IPS-NIHi11 (cell line): ENCODE results near the gene CNTNAP2.
"Not testable (repeated sequence)": the region's sequence is repeated elsewhere in the genome, so short reads cannot be mapped to it uniquely, and the experiment has no call there.

Source experiments
- DNase-seq: peaks from one replicate; pipeline ENCODE4 v3.0.0; 2012; ENCODE audit warnings: mixed read lengths, low spot score

The CNTNAP2 gene

GRCh38 chr7:147023440-147023839 lies 906.8 kb downstream of the CNTNAP2 start:
- no peak for DNase-seq

GRCh38 chr7:147029953-147030352 lies 913.4 kb downstream of the CNTNAP2 start:
- DNase-seq: no peak

GRCh38 chr7:147033641-147034040 lies 917.0 kb downstream of the CNTNAP2 start:
- DNase-seq: no peak

GRCh38 chr7:147041438-147041837 lies 924.8 kb downstream of the CNTNAP2 start:
- DNase-seq: no peak

- DNase-seq: no peak
Observed at GRCh38 chr7:147044941-147045340, 928.3 kb downstream of the CNTNAP2 start.

- DNase-seq: no peak
Observed at GRCh38 chr7:147047696-147048095, 931.1 kb downstream of the CNTNAP2 start.

GRCh38 chr7:147048864-147049263 lies 932.3 kb downstream of the CNTNAP2 start:
- DNase-seq: no peak

- DNase-seq: no peak
Observed at GRCh38 chr7:147052818-147053217, 936.2 kb downstream of the CNTNAP2 start.

GRCh38 chr7:147053746-147054145 lies 937.1 kb downstream of the CNTNAP2 start:
- DNase-seq: no peak

GRCh38 chr7:147060070-147060469 lies 943.5 kb downstream of the CNTNAP2 start:
- DNase-seq: no peak

- DNase-seq: no peak
Observed at GRCh38 chr7:147062897-147063296, 946.3 kb downstream of the CNTNAP2 start.

- no peak for DNase-seq
Observed at GRCh38 chr7:147068842-147069241, 952.2 kb downstream of the CNTNAP2 start.

GRCh38 chr7:147069771-147070170 lies 953.2 kb downstream of the CNTNAP2 start:
- DNase-seq: no peak

- no peak for DNase-seq
Observed at GRCh38 chr7:147070886-147071285, 954.3 kb downstream of the CNTNAP2 start.

GRCh38 chr7:147071536-147071935 lies 954.9 kb downstream of the CNTNAP2 start:
- DNase-seq: no peak

- no peak for DNase-seq
Observed at GRCh38 chr7:147078312-147078711, 961.7 kb downstream of the CNTNAP2 start.

GRCh38 chr7:147079083-147079482 lies 962.5 kb downstream of the CNTNAP2 start:
- no peak for DNase-seq

GRCh38 chr7:147079921-147080420 lies 963.4 kb downstream of the CNTNAP2 start:
- no peak for DNase-seq

GRCh38 chr7:147081117-147081516 lies 964.5 kb downstream of the CNTNAP2 start:
- no peak for DNase-seq

GRCh38 chr7:147089051-147089461 lies 972.5 kb downstream of the CNTNAP2 start:
- no peak for DNase-seq

GRCh38 chr7:147089608-147090007 lies 973.0 kb downstream of the CNTNAP2 start:
- DNase-seq: no peak

- DNase-seq: no peak
Observed at GRCh38 chr7:147096629-147097028, 980.0 kb downstream of the CNTNAP2 start.

- no peak for DNase-seq
Observed at GRCh38 chr7:147103224-147103623, 986.6 kb downstream of the CNTNAP2 start.

GRCh38 chr7:147106746-147107145 lies 990.1 kb downstream of the CNTNAP2 start:
- DNase-seq: no peak

- not testable (repeated sequence) for DNase-seq
Observed at GRCh38 chr7:147114525-147114924, 997.9 kb downstream of the CNTNAP2 start.
